ENCODE data around the gene TMEM131. TPM values are rescaled to one million over a fixed set of nuclear protein-coding genes. Genes with fewer than 3 reads are reported as not detected.

TMEM131 gene
- total RNA-seq, 3 donors from 2014 or later = 58.3 to 110 (median 67.7) TPM

GRCh38 chr2:97720746-97721145 lies 275.0 kb downstream of the TMEM131 start:
- no peaks in the 10 kb centered on the region for H3K4me1 ChIP-seq (ENCODE audit: low read depth)
- ATAC-seq (no peak), DNase-seq (no peak)
- H3K36me3 ChIP-seq (ENCODE audit: low read depth) = no peaks in the 10 kb centered on the region
- TF ChIP-seq, protein P1, sequence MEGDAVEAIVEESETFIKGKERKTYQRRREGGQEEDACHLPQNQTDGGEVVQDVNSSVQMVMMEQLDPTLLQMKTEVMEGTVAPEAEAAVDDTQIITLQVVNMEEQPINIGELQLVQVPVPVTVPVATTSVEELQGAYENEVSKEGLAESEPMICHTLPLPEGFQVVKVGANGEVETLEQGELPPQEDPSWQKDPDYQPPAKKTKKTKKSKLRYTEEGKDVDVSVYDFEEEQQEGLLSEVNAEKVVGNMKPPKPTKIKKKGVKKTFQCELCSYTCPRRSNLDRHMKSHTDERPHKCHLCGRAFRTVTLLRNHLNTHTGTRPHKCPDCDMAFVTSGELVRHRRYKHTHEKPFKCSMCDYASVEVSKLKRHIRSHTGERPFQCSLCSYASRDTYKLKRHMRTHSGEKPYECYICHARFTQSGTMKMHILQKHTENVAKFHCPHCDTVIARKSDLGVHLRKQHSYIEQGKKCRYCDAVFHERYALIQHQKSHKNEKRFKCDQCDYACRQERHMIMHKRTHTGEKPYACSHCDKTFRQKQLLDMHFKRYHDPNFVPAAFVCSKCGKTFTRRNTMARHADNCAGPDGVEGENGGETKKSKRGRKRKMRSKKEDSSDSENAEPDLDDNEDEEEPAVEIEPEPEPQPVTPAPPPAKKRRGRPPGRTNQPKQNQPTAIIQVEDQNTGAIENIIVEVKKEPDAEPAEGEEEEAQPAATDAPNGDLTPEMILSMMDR (IDR thresholded peaks at IDR 0.05) = no peak
- intact Hi-C loops (cut with DNase I, micrococcal nuclease) = no loop called here
- H3K9me3 ChIP-seq = no peaks in the 10 kb centered on the region
- H3K4me3 ChIP-seq = no peak overlapping the region

- intact Hi-C loops (cut with DNase I, micrococcal nuclease) = no loop called here
- Histone ChIP-seq H3K9me3 (no peaks in the 10 kb centered on the region), H3K4me3 (no peak overlapping the region), H3K36me3 (ENCODE audit: low read depth) (no peaks in the 10 kb centered on the region), H3K4me1 (ENCODE audit: low read depth) (no peaks in the 10 kb centered on the region)
- TF ChIP-seq, protein P1 (IDR thresholded peaks at IDR 0.05) = no peak
- ATAC-seq (no peak), DNase-seq (peak in 1 of 3 donors; percentile 37)
These were observed 276.2 kb downstream of the TMEM131 start for GRCh38 chr2:97719362-97720155.

DNA sequence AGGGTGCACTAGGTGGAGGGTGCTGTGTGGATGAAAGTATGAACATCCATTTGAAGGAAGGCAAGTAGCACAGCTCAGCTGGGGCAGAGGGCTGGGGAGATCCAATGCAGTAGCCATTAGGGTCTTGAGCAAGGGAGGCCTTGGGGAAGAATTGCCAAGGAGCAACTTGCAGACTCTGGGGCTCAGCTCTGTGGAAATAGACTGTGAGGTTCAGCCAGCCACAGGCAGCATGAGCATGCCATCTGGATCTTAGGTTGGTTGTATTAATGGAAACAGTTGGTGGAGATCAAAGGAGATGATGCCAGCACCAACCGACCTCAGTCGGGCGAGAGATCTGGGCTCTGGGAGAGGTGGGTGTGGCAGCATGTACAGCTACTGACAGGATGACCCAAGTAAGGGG lies 276.8 kb downstream of the TMEM131 start:
- Histone ChIP-seq H3K4me3 (no peak overlapping the region), H3K9me3 (no peaks in the 10 kb centered on the region), H3K36me3 (ENCODE audit: low read depth) (no peaks in the 10 kb centered on the region), H3K4me1 (ENCODE audit: low read depth) (no peaks in the 10 kb centered on the region)
- intact Hi-C loops (cut with DNase I, micrococcal nuclease) = no loop called here
- ATAC-seq = peak; percentile 3
- DNase-seq = peak in 1 of 3 donors; percentile 31
- TF ChIP-seq, protein P1 (IDR thresholded peaks at IDR 0.05) = no peak

DNA sequence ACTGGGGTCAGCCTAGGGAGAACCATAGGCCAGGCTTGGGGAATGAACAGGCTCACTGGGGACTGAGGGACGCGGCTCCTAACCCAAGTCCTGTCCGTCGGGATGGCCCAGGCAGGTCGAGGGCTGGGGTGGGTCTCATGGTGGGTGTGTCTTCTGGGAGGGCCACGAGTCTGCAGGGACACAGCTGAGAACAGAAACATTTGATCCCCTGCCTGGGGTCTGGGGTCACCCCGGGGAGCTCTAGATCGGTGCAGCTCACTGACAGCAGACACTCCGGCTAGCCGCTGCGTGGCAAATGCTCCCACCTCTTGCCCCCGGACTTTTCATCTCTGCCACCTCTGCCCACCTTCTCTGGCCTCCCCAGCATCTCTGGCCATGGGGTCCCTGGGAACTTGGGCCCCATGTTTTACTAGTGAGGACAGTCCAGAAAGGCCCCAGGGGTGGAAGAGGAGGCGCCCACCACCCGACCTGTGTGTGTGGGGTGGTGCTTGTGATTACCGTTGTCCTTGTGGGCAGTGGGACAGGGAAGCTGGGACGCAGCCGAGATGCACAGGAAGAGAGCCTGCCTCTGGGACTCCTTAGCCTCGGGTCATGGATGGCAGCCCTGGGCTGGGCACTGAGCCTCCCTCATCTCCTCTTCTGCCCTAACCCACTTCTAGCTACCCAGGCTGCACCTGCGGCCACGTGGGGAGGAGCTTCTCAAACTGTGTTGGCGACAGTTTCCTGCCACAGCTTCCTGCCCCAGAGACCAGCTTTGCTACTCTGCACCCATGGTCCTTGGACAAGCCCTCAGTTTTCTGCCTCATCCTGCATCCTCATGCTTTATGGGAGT lies 277.5 kb downstream of the TMEM131 start:
- Histone ChIP-seq H3K9me3 (no peaks in the 10 kb centered on the region), H3K4me3 (no peak overlapping the region), H3K36me3 (ENCODE audit: low read depth) (no peaks in the 10 kb centered on the region), H3K4me1 (ENCODE audit: low read depth) (no peaks in the 10 kb centered on the region)
- TF ChIP-seq, protein P1 (IDR thresholded peaks at IDR 0.05) = no peak
- peak; percentile 51 to 78 (median 60) for DNase-seq
- intact Hi-C loops (cut with DNase I, micrococcal nuclease) = no loop called here
- ATAC-seq = peak; percentile 80

- intact Hi-C loops (cut with DNase I, micrococcal nuclease) = no loop called here
- Histone ChIP-seq H3K4me3 (no peak overlapping the region), H3K36me3 (ENCODE audit: low read depth) (no peaks in the 10 kb centered on the region), H3K4me1 (ENCODE audit: low read depth) (no peaks in the 10 kb centered on the region), H3K9me3 (no peaks in the 10 kb centered on the region)
- ATAC-seq (no peak), DNase-seq (peak in 1 of 3 donors; percentile 15)
- TF ChIP-seq, protein P1 (IDR thresholded peaks at IDR 0.05) = no peak
These were observed 278.1 kb downstream of the TMEM131 start for GRCh38 chr2:97717613-97717995.
